LoVo (cell line): ENCODE measurements around the gene ABCC8.

ENCODE experiments used
- DNase-seq: peaks from one replicate; pipeline ENCODE4 v3.0.0-alpha.2; 2016; ENCODE audit warnings: low spot score

Gene ABCC8

DNA sequence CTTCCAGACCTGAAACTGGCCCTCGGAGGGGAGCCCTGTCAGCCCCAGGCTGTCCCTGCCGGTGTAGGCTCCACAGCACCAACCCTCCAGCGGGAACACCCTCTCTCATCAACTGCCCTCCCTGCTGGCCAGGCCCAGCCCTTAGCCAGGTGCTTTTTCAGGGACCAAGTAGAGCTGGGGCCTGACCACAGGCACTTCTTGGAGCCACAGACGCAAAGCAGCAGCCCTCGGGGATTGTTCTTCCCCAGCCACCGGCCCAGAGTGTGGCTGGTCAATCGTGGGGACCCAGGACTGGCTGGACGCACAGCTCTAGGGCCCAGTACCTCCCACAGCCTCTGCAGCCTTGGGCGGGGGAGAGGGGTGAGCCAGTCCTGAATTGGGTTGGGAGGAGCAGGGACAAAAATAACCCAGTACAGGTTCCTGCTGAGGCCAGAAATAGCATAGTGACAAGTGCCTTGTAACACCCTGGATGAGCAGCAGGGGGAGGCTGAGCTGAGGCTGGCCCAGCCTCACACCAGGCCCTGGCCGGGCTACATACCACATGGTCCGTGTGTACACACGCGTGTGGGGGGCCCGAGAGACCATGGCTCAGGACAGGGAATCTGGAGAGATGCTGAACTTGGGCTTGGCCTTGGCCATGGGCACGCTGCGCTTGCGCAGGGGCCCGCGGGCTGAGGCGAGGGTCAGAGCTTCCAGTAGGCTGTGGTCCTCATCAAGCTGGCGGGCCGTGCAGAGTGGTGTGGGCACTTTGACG, 90.1 kb downstream of the ABCC8 start:
- peak; percentile 40 for DNase-seq

- no peak for DNase-seq
These were observed 90.7 kb downstream of the ABCC8 start for GRCh38 chr11:17385926-17386325.

DNA sequence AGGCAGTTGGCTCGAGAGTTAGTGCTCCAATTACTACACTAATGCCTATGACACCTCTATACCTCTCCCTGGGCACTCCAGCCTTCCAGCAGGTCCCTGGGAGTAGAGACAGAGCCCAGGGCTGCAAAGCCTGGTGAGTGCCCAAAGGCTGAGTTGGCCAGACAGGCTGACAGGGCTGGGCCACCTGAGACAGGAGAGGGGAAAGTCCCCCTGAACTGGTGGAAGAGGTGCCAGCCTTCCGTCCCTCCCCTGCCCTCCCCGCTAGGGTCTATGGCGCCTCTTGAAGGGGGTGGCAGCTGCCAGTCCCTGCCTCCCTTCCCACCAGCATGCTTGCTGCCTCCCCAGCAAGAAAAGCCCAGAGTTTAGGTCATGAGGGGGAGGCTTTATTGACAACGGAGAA, 91.2 kb downstream of the ABCC8 start:
- no peak for DNase-seq

DNA sequence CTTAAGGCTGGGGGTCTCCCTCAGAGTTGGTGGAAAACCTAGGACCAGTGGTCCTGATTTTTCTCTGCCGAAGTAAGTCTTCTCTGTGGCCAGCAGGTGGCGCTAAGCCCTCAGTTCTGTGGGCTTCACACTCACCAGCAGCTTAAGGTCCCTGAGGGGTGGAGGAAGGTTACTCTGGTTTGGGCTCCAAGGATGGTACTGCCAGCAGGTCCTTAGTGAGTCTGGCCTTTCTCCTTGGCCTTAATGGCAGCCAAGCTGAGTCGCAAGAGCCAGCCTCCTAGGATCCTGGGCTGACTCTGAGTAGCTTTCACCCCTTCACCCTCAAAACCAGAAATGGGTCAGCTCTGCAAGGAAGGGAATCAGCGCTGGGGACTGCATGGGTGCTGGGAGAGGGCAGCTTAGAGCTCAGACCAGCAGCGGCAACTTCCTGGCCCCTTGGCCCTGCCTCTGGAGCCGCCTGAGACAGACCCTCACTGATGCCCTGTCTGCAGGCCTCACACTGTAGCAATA, 92.6 kb downstream of the ABCC8 start:
- DNase-seq, result peak; percentile 63

- DNase-seq, result no peak
These were observed 93.2 kb downstream of the ABCC8 start for GRCh38 chr11:17383461-17383860.

GRCh38 chr11:17382046-17382728, 94.5 kb downstream of the ABCC8 start:
- DNase-seq, result no peak

DNA sequence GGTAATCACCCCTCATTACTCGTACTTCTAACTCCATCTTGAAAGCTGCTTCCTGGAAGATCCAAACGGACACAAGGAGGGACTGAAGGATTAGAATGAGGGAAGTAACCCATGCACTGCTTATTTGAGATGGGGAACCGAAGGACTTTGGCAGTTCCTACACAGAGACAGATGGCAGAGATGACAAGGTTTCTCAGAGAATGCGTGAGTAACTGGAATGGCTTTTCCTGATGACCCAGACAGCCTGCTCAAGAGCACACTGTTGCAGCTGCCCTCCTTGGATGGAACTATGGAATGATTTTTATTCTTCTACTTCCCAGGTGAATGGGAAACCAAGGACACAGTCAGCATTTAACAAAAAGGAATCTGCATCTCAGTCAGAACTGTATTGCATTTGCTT, 95.5 kb downstream of the ABCC8 start:
- no peak for DNase-seq

GRCh38 chr11:17379383-17380180, 97.1 kb downstream of the ABCC8 start:
- no peak for DNase-seq

GRCh38 chr11:17378655-17379054, 98.0 kb downstream of the ABCC8 start:
- no peak for DNase-seq

- no peak for DNase-seq
These were observed 100.2 kb downstream of the ABCC8 start for GRCh38 chr11:17376493-17376892.

GRCh38 chr11:17375547-17375946, 101.1 kb downstream of the ABCC8 start:
- no peak for DNase-seq

DNA sequence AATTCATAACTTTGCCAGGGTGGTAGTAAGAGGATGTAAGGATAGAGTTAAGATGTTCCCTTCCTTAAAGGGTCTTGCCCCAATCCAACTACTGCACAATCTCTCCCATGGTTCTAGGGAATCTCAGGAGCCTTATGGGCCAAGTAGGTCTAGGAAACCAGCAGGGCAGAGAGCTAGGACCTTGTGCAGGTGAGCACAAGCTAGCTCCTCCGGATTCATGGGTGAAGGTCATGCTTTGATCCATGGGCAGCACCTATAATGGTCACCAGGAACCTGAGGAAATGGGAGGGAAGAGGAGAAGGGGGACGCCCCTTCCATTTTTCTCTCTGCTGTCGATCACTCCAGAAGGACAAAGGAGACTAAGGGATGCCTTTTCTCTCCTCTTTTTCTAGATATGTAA, 105.0 kb downstream of the ABCC8 start:
- no peak for DNase-seq

GRCh38 chr11:17369684-17370243, 106.9 kb downstream of the ABCC8 start:
- DNase-seq, result no peak

- no peak for DNase-seq
These were observed 107.6 kb downstream of the ABCC8 start for GRCh38 chr11:17369094-17369493.

DNA sequence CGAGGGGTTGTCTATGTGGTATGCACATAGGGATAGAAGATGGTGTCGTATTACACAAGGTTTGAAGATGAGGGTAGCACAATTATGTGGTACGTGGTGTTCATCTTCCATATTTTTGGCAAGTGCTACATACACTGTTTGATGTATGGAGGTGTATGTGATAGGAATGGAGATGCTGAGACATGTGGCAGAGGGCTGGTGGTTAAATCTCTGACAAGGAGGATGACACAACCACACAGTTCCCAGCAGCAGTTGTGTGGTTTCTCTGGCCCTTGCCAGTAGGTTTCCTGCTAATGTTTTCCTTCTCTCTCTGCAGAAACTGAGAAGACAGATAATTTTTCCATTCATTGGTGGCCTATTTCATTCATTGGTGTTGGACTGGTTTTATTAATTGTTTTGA, 108.1 kb downstream of the ABCC8 start:
- no peak for DNase-seq

- no peak for DNase-seq
These were observed 110.2 kb downstream of the ABCC8 start for GRCh38 chr11:17366495-17366894.

GRCh38 chr11:17354601-17354991, 122.0 kb downstream of the ABCC8 start:
- peak; percentile 82 for DNase-seq

- DNase-seq, result peak; percentile 9
These were observed 122.6 kb downstream of the ABCC8 start for GRCh38 chr11:17353821-17354600.

DNA sequence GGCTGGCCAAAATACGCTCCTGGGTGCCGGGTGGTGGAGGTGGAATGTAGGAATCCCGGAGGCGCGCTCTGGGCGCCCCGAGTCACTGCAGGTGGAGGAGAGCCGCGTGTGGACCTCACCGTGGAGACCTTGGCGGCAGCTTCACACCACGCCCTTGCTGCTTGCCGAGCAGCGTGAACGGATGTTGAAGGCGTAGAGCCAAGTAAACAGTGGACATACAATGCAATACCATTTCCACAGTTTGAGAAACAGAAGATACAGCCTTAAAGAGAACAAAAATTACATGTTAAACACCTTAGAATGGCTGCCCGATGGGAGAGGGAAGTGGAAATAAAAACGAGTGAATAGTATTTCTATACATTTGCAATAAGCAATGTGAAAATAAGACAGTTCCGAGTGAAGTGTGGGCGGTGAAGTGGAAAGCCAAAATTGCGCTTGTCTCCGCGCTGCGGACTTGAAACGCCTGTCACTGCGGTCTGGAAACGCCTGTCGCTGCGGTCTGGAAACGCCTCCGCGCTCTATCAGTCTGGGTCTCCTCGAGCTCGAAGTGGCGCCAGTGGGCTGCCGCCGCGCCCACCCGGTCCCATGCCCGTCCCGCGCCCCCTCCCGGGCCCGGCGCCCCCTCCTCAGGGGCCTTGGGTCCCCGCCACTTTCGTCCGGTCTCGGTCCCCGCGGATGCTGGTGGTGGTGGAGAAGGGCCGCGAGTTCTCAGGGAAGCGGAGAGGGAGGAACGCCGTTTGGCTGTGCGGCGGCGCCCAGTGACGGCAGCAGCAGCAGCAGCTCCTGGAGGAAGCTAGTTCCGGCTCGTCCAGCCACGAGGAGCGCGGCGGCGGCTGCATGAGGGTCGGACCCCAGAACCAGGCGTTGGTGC, 123.5 kb downstream of the ABCC8 start:
- peak; percentile 83 for DNase-seq

- peak; percentile 65 for DNase-seq
These were observed 125.0 kb downstream of the ABCC8 start, which contains the start of gene NCR3LG1 for GRCh38 chr11:17351510-17352176. TSS of gene NCR3LG1 (plus strand) at chr11:17351800. CDS start at chr11:17351970, 170 bp downstream.
